ENCODE measurements around the gene LYSMD1. TPM values are rescaled to one million over a fixed set of nuclear protein-coding genes. Genes with fewer than 3 reads are reported as not detected.

LYSMD1 gene
- total RNA-seq, 1 experiment from 2014 or later = 5.0 TPM

- Mint-ChIP-seq H3K9me3 (ENCODE audit: unreplicated experiment) (no peaks in the 10 kb centered on the region), H3K4me3 (ENCODE audit: unreplicated experiment) (peak overlapping the region; percentile 56), H3K27me3 (ENCODE audit: insufficient read depth, unreplicated experiment) (no peaks in the 10 kb centered on the region), H3K27ac (ENCODE audit: unreplicated experiment) (no peak overlapping the region), H3K36me3 (ENCODE audit: insufficient read depth, unreplicated experiment) (peaks cover 7% of the 10 kb centered on the region), H3K4me1 (ENCODE audit: low read depth, unreplicated experiment) (no peaks in the 10 kb centered on the region)
- ChIA-PET POLR2A (no interaction called here), CTCF (no interaction called here)
- Histone ChIP-seq H3K4me3 (ENCODE audit: low read depth, low read length) (no peak overlapping the region), H3K9me3 (no peaks in the 10 kb centered on the region), H3K36me3 (ENCODE audit: control insufficient read depth, insufficient read depth, low read length) (no peaks in the 10 kb centered on the region), H3K4me1 (peaks cover 5% of the 10 kb centered on the region; the same call in 1 of the 2 replicates), H3K27me3 (replicated peaks; ENCODE audit: control insufficient read depth, insufficient read depth, low read length) (no peaks in the 10 kb centered on the region)
- no peak for TF ChIP-seq CTCF (IDR thresholded peaks at IDR 0.05; ENCODE audit: insufficient read depth in 1 of 2, low read depth in 1 of 2, low read length in 1 of 2, severe bottlenecking in 1 of 2, unreplicated experiment in 1 of 2)
- no TSS peak for BruUV-seq (replicated peaks)
- intact Hi-C loops (cut with micrococcal nuclease; ENCODE audit: unreplicated experiment) = no loop called here
- no peak for DNase-seq
Measured at GRCh38 chr1:151133018-151133806, 32.5 kb downstream of the LYSMD1 start.

- BruUV-seq (replicated peaks) = no TSS peak
Measured at GRCh38 chr1:151132335-151133017, 33.2 kb downstream of the LYSMD1 start.

More at GRCh38 chr1:151132335-151133017, 33.2 kb downstream of the LYSMD1 start:
- no peaks in the 10 kb centered on the region for H3K36me3 ChIP-seq (ENCODE audit: control insufficient read depth, insufficient read depth, low read length)
- H3K9me3 ChIP-seq = no peaks in the 10 kb centered on the region
- POLR2A ChIA-PET = no interaction called here
- Mint-ChIP-seq H3K4me3 (ENCODE audit: unreplicated experiment) (no peak overlapping the region), H3K9me3 (ENCODE audit: unreplicated experiment) (no peaks in the 10 kb centered on the region), H3K27ac (ENCODE audit: unreplicated experiment) (peak overlapping the region; percentile 73), H3K36me3 (ENCODE audit: insufficient read depth, unreplicated experiment) (peaks cover 7% of the 10 kb centered on the region), H3K27me3 (ENCODE audit: insufficient read depth, unreplicated experiment) (no peaks in the 10 kb centered on the region), H3K4me1 (ENCODE audit: low read depth, unreplicated experiment) (no peaks in the 10 kb centered on the region)
- CTCF ChIA-PET = interaction anchor here (1.2 kb wide), 1 partner anchor 9 kb away, joined by 4 read pairs; no protein-coding TSS in a partner anchor
- no peak overlapping the region for H3K4me3 ChIP-seq (ENCODE audit: low read depth, low read length)
- no peaks in the 10 kb centered on the region for H3K27me3 ChIP-seq (replicated peaks; ENCODE audit: control insufficient read depth, insufficient read depth, low read length)
- no peak for DNase-seq
- peaks cover 5% of the 10 kb centered on the region; the same call in 1 of the 2 replicates for H3K4me1 ChIP-seq
- no peak for TF ChIP-seq CTCF (IDR thresholded peaks at IDR 0.05; ENCODE audit: insufficient read depth in 1 of 2, low read depth in 1 of 2, low read length in 1 of 2, severe bottlenecking in 1 of 2, unreplicated experiment in 1 of 2)
- intact Hi-C loops (cut with micrococcal nuclease; ENCODE audit: unreplicated experiment) = no loop called here
